CD4-positive, CD25-positive, alpha-beta regulatory T cell (primary cell): ENCODE measurements around the gene UBD. TPM values are rescaled to one million over a fixed set of nuclear protein-coding genes. Genes with fewer than 3 reads are reported as not detected.
A peak's percentile ranks its signal among the peaks of the same experiment; 100 is the strongest.

Experiments used
- ATAC-seq, 2 donors: fragments of 150-1000 bp; cut with Tn5 transposase; one replicate each; pipeline ENCODE4 v1.10.0; 2021; ENCODE audit warnings: low read depth in 2 of 2, moderate number of reproducible peaks in 2 of 2, moderate library complexity in 1 of 2
- DNase-seq, 3 donors: peaks; one replicate each; pipeline versions ENCODE4 v3.0.0 to v3.0.0-alpha.2; 2012 to 2022; ENCODE audit warnings: mixed read lengths in 1 of 3
- H3K27ac ChIP-seq: one replicate; pipeline ENCODE4 v1.7.0; 2013; ENCODE audit warnings: mild to moderate bottlenecking, low read length; ENCODE audit not compliant: insufficient read depth, poor library complexity, severe bottlenecking
- H3K27me3 ChIP-seq: one replicate; pipeline ENCODE4 v1.7.0; 2013; ENCODE audit warnings: low read length; ENCODE audit not compliant: control insufficient read depth, insufficient read depth
- H3K36me3 ChIP-seq: one replicate; pipeline ENCODE4 v1.7.0; 2013; ENCODE audit warnings: mild to moderate bottlenecking, low read length, moderate library complexity; ENCODE audit not compliant: control insufficient read depth, insufficient read depth
- H3K4me1 ChIP-seq: 2 replicates; pipeline ENCODE4 v1.7.0; 2013; ENCODE audit warnings: mild to moderate bottlenecking, low read length; ENCODE audit not compliant: insufficient read depth, control insufficient read depth, poor library complexity, severe bottlenecking
- H3K4me3 ChIP-seq: one replicate; pipeline ENCODE4 v1.7.0; 2013; ENCODE audit warnings: low read depth, mild to moderate bottlenecking, low read length, moderate library complexity
- H3K9me3 ChIP-seq, 2 experiments: 1 replicate in 1 of 2; 2 replicates in 1 of 2; pipeline ENCODE4 v1.7.0; 2013; ENCODE audit warnings: low read length in 2 of 2, mild to moderate bottlenecking in 1 of 2, moderate library complexity in 1 of 2; ENCODE audit not compliant: control insufficient read depth in 2 of 2
- H3K27ac Mint-ChIP-seq, 3 donors: one replicate each; pipeline ENCODE4 v1.8.0; 2020 to 2022; ENCODE audit warnings: mild to moderate bottlenecking in 3 of 3, mixed read lengths in 3 of 3, moderate library complexity in 2 of 3
- H3K27me3 Mint-ChIP-seq: one replicate; pipeline ENCODE4 v1.8.0; 2022; ENCODE audit warnings: mild to moderate bottlenecking, mixed read lengths
- H3K36me3 Mint-ChIP-seq: one replicate; pipeline ENCODE4 v1.8.0; 2020; ENCODE audit warnings: mixed read lengths
- H3K4me1 Mint-ChIP-seq, 4 donors: one replicate each; pipeline ENCODE4 v1.8.0; 2020 to 2022; ENCODE audit warnings: mixed read lengths in 4 of 4, mild to moderate bottlenecking in 1 of 4
- H3K4me3 Mint-ChIP-seq, 4 donors: one replicate each; pipeline ENCODE4 v1.8.0; 2020 to 2022; ENCODE audit warnings: mild to moderate bottlenecking in 4 of 4, mixed read lengths in 4 of 4, moderate library complexity in 3 of 4
- H3K9me3 Mint-ChIP-seq, 7 donors: one replicate each; pipeline ENCODE4 v1.8.0; 2020 to 2022; ENCODE audit warnings: mixed read lengths in 7 of 7, mild to moderate bottlenecking in 3 of 7, moderate library complexity in 2 of 7
- polyA plus RNA-seq, 4 donors: library from polyadenylated mRNA; unstranded; fragments of 300-500 nt; fragmentation: Illumina TruSeq; gene quantifications; one replicate each; pipeline ENCODE4 v1.2.3, GENCODE V29; 2021
- total RNA-seq: library from RNA; stranded (reverse); gene quantifications from one replicate; pipeline ENCODE4 v1.2.3, GENCODE V29; 2022

Gene UBD
- total and polyA plus RNA-seq, 5 donors from 2014 or later: not detected

DNA sequence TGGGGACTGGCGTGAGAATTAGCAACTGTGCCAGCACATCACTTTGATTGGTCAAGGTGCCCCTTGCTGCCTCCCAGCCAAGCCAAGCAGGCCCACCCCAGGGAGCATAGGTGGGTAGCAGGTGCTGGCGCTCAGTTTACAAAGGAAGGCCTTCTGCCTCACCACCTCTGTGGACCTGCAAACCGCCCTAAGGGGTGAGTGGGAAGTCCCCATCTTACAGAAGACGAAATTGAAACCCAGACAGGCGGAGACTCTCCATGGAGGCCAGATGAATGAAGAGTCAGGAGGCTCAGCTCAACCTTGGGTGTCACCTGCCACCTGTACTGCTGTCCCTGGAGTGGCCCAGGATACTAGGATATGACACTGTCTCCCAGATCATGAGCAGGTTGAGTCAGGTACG is 50.3 kb downstream of the UBD start:
- H3K36me3 Mint-ChIP-seq: no peaks in the 10 kb centered on the region
- no peaks in the 10 kb centered on the region for H3K27me3 ChIP-seq
- H3K9me3 Mint-ChIP-seq: peaks cover 0 to 3% (median 0%) of the 10 kb centered on the region in 7 donors
- ATAC-seq (no peak), DNase-seq (peak in 1 of 3 donors; percentile 24)
- H3K4me3 ChIP-seq: no peak overlapping the region
- no peak overlapping the region for H3K4me3 Mint-ChIP-seq
- H3K36me3 ChIP-seq: no peaks in the 10 kb centered on the region
- H3K27ac Mint-ChIP-seq: no peak overlapping the region
- H3K27me3 Mint-ChIP-seq: peaks cover 10% of the 10 kb centered on the region
- no peaks in the 10 kb centered on the region for H3K9me3 ChIP-seq
- peaks cover 0 to 12% (median 0%) of the 10 kb centered on the region in 4 donors for H3K4me1 Mint-ChIP-seq
- no peak overlapping the region for H3K27ac ChIP-seq
- H3K4me1 ChIP-seq: no peaks in the 10 kb centered on the region

DNA sequence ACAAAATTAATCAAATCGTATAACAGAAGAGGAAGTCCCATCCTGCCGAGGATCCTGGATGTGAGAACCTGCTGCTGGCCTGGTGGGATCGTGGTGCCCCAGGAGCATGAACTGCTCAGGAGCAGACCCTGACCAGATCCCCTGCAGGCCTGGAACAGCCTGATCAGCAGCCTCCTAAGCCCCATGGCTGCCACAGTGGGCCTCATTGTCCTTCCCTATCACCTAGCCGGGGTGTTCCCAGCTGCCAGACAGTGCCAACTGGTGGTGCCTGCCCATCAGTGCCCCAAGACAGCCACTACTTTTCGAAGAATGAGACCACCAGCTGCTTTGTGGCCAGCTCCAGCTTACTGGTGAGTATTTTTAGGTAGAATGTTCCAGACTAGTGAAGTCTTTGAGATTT is 52.2 kb downstream of the UBD start:
- H3K9me3 Mint-ChIP-seq: peaks cover 0 to 3% (median 0%) of the 10 kb centered on the region in 7 donors
- no peak overlapping the region for H3K27ac ChIP-seq
- no peak overlapping the region for H3K4me3 Mint-ChIP-seq
- H3K27ac Mint-ChIP-seq: no peak overlapping the region
- H3K27me3 Mint-ChIP-seq: peaks cover 15% of the 10 kb centered on the region
- H3K36me3 Mint-ChIP-seq: no peaks in the 10 kb centered on the region
- no peak overlapping the region for H3K4me3 ChIP-seq
- H3K27me3 ChIP-seq: no peaks in the 10 kb centered on the region
- ATAC-seq (no peak), DNase-seq (no peak)
- no peaks in the 10 kb centered on the region for H3K4me1 ChIP-seq
- H3K36me3 ChIP-seq: no peaks in the 10 kb centered on the region
- H3K9me3 ChIP-seq: no peaks in the 10 kb centered on the region
- peaks cover 0 to 12% (median 0%) of the 10 kb centered on the region in 4 donors for H3K4me1 Mint-ChIP-seq

DNA sequence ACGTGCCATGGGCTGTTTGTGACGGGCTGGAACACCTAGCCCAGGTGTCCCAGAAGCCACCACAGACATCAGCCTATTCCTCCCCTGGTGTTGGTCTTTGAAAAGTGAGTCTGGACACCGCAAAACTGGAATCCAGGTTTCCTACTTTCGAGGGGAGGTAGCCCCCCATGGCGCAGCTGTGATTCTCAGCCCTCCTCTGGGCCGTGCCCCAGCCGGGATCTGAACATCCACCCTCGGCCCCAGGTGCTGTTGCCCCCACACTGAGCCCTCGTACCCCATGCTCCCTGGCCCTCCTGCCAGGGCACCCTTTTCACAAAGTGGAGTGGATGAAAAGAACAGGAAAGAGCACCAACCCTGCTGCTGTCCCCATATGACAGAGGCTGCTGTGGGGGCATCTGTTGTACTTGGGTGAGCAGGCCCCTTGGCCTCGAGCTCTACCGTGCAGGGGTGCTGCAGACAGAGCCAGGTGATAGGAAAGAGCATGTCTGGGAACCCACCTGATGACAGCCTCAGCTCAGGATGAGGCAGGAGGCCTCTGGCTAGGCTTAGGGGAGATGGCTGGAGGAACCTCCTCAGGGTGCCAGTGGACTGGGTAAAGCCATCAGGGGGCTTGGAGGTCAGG is 53.0 kb downstream of the UBD start:
- H3K36me3 ChIP-seq: no peaks in the 10 kb centered on the region
- no peak for ATAC-seq
- H3K27me3 ChIP-seq: no peaks in the 10 kb centered on the region
- peaks cover 21% of the 10 kb centered on the region for H3K27me3 Mint-ChIP-seq
- H3K36me3 Mint-ChIP-seq: no peaks in the 10 kb centered on the region
- H3K4me1 Mint-ChIP-seq: peaks cover 0 to 12% (median 0%) of the 10 kb centered on the region in 4 donors
- no peaks in the 10 kb centered on the region for H3K9me3 ChIP-seq
- peaks cover 0 to 3% (median 0%) of the 10 kb centered on the region in 7 donors for H3K9me3 Mint-ChIP-seq
- DNase-seq: no peak
- H3K4me3 Mint-ChIP-seq: no peak overlapping the region
- no peak overlapping the region for H3K27ac ChIP-seq
- H3K4me1 ChIP-seq: no peaks in the 10 kb centered on the region
- no peak overlapping the region for H3K27ac Mint-ChIP-seq
- no peak overlapping the region for H3K4me3 ChIP-seq

DNA sequence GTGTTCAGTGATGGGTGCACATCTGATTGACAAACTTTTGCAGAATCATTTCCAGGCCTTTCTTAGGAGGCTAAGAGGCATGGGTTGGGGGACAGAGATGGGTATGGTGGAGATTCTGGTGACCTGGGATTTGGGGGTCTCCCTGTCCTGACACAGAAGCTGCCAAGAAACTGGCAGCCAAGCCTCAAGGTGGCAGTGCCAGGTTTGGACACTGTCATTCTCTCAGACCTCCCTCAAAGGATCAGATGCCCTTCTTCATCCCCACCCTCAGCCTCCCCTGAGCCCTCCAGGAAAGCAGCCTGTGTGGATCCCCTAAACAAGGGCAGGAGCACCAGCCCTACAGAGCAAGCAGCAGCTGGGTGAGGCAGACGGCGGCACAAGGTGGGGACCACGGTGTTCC is 53.7 kb downstream of the UBD start:
- DNase-seq (no peak), ATAC-seq (no peak)
- Mint-ChIP-seq H3K4me3 (no peak overlapping the region), H3K4me1 (peaks cover 0 to 12% (median 0%) of the 10 kb centered on the region in 4 donors), H3K27me3 (peaks cover 14% of the 10 kb centered on the region), H3K36me3 (no peaks in the 10 kb centered on the region), H3K27ac (no peak overlapping the region), H3K9me3 (peaks cover 0 to 1% (median 0%) of the 10 kb centered on the region in 7 donors)
- H3K9me3 ChIP-seq: no peaks in the 10 kb centered on the region
- H3K4me3 ChIP-seq: no peak overlapping the region
- no peaks in the 10 kb centered on the region for H3K36me3 ChIP-seq
- H3K27ac ChIP-seq: no peak overlapping the region
- peaks cover 2% of the 10 kb centered on the region for H3K27me3 ChIP-seq
- H3K4me1 ChIP-seq: no peaks in the 10 kb centered on the region

Other genes starting within 250 kb of the UBD start
- gene OR5V1, start 190.9 kb downstream of the UBD start, total RNA-seq: not detected
- gene OR5V1, start 190.9 kb downstream of the UBD start, polyA plus RNA-seq: not detected
- not detected for gene OR12D3, start 184.4 kb downstream of the UBD start, total RNA-seq
- not detected for gene OR12D3, start 184.4 kb downstream of the UBD start, polyA plus RNA-seq
- not detected for gene OR12D2, start 164.1 kb downstream of the UBD start, total RNA-seq
- not detected for gene OR12D2, start 164.1 kb downstream of the UBD start, polyA plus RNA-seq
- not detected for gene OR12D1, start 144.8 kb downstream of the UBD start, total RNA-seq
- not detected for gene OR12D1, start 144.8 kb downstream of the UBD start, polyA plus RNA-seq
- gene OR10C1, start 120.4 kb downstream of the UBD start, total RNA-seq: not detected
- not detected for gene OR10C1, start 120.4 kb downstream of the UBD start, polyA plus RNA-seq
- gene OR11A1, start 102.7 kb downstream of the UBD start, total RNA-seq: not detected
- gene OR11A1, start 102.7 kb downstream of the UBD start, polyA plus RNA-seq: not detected
- gene OR2H1, start 102.6 kb downstream of the UBD start, total RNA-seq: not detected
- not detected for gene OR2H1, start 102.6 kb downstream of the UBD start, polyA plus RNA-seq
- gene MAS1L, start 71.8 kb downstream of the UBD start, total RNA-seq: not detected
- gene MAS1L, start 71.8 kb downstream of the UBD start, polyA plus RNA-seq: not detected
- gene OR2H2, start 25.4 kb upstream of the UBD start, total RNA-seq: not detected
- gene OR2H2, start 25.4 kb upstream of the UBD start, polyA plus RNA-seq: not detected
- 56.3 TPM for gene GABBR1, start 73.5 kb upstream of the UBD start, total RNA-seq
- gene GABBR1, start 73.5 kb upstream of the UBD start, polyA plus RNA-seq: 1 to 10 TPM in 3 of 4 donors, under 1 TPM in 1; 0.60 to 1.8 (median 1.5) TPM
- gene MOG, start 97.4 kb upstream of the UBD start, total RNA-seq: not detected
- not detected for gene MOG, start 97.4 kb upstream of the UBD start, polyA plus RNA-seq
- gene ZFP57, start 121.4 kb upstream of the UBD start, total RNA-seq: 2.4 TPM
- gene ZFP57, start 121.4 kb upstream of the UBD start, polyA plus RNA-seq: 1 to 10 TPM in 2 of 4 donors, not detected in 2; 1.0 to 4.8 TPM
- gene HLA-F, start 163.7 kb upstream of the UBD start, total RNA-seq: 1,143 TPM
- 100 to 1,000 TPM; 302 to 457 (median 429) TPM for gene HLA-F, start 163.7 kb upstream of the UBD start, polyA plus RNA-seq